Activated CD4-positive, alpha-beta T cell treated with anti-CD3 and anti-CD28 coated beads, Interleukin-10, Interleukin-2, amounts not matched to agents 100 ng/mL and 50 ng/mL, durations not matched to agents 16 hours and 8 hours (primary cell): ENCODE measurements around the gene TMA7.
"Not testable (repeated sequence)": the region's sequence is repeated elsewhere in the genome, so short reads cannot be mapped to it uniquely, and the experiment has no call there.

Source experiments
- DNase-seq: peaks from one replicate; pipeline ENCODE4 v3.0.0-alpha.2; 2020

TMA7 gene

DNA sequence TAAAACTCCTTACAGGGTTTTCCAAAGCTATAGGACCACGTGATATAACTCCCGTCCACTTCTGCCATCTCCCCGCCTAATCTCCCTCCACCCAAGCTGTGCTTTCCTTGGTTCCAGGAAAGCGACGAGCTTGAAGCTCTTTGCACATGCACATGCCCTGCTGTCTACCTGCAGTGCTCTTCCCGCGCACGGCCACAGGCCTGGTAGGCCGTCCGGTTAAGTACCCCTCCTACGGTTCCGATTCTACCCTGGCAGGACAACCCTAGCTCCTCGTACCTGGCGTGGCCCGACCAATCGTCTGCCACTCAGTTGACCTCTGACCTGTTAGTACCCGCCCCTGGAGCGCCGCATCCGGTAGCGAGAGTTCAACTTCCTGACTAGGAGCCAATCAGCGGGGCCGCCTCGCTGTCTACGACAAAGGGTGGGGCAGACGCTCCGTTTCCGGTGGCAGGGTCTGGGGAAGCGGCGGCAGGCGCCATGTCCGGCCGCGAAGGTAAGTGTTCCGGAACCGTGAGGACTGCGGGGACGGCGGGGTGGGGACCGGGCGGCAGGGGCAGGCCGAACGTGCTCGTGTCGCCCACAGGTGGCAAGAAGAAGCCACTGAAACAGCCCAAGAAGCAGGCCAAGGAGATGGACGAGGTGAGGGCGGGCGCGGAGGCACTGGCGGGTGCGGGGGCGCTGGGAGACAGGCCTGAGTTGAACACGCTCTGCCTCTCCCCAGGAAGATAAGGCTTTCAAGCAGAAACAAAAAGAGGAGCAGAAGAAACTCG lies at the start of gene TMA7, which contains the start of gene CCDC51:
TMA7 (plus strand) TSS at position 438 of the 770 bp plus-strand sequence; CDS start at position 478, 40 bp downstream.
CCDC51 (minus strand) TSS at position 300 of the 770 bp plus-strand sequence. CDS start 4,991 bp downstream, outside the sequence.
- DNase-seq: peak; percentile 99

DNA sequence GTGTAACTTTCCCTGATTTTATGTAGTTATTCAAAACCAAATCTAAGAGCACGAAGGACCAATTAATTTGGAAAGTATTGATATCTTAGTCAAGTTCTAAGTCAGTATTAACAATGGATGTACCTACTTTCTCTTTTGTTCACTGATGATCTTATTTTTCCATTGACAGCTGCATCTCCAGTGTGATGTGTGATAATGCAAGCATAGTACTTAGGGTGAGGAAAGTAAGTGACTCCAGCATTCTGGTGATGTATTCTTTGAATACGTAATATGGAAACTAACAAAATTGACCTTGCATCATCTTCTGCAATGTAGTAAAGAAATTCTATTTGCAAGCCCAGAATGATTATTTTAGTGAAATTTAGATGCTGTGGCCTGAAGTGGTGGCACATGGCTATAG lies 45.7 kb upstream of the TMA7 start:
- DNase-seq: peak; percentile 47

DNA sequence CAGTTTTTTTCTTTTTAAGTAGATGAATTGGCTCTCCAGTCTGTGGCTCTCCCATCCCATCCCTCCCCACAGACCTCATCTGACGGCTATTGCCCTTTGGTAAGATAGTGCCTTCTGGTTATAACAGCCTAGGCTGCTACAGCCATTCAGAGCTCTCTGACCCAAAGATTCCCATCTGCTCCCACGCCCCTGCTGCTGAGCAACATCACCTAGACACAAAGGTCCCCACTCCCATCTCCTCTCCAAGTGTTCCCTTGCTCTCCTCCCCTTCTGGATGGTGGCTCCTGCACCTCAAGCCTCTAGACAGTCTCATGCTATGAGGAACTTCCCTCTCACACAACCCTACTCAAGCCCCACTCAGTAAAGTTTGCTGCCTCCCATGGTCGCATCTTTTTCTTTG lies 44.3 kb upstream of the TMA7 start:
- no peak for DNase-seq

DNA sequence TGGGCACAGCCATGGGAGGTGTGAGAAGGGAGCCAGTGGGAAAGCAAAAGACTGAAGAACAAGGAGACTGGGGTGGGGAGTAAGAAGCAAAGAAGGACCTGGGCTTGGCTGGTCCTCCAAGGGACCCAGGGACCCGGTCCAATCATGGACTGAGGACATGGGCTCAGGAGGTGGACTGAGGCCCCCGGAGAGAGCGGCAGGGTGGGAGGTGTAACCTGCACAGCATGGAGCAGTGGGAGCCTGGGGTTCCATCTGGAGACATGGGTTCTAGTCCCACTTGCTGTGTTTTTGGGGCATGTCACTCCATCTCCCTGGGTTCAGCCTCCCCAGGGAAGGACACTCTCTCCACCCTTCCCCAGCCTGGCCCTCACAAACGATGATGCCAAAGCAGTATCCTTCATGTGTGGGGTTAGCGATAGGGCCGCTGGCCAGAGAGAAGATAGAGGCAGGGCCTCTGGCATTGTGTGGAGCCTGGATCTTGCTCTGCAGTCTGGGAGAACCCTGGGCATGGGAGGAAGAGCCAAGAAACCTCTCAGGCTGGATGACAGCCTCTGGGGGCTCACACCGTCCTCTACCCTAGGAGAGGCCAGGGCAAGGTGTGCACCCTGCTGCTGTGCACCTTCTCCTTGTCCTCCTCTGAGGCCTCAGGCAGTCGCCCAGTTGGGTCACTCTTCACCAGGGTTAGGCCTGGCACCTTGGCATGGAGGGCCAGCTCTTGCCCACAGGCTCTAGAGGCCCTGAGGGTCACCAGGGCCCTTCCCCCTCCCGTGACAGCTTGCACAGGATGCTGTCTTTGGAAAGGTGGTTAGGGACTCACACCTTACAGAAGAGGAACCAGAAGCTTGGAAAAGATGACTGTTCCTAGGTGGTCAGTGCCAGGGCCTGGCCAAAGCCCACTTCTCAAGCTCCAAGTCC lies 42.0 kb upstream of the TMA7 start:
- DNase-seq: no peak

DNA sequence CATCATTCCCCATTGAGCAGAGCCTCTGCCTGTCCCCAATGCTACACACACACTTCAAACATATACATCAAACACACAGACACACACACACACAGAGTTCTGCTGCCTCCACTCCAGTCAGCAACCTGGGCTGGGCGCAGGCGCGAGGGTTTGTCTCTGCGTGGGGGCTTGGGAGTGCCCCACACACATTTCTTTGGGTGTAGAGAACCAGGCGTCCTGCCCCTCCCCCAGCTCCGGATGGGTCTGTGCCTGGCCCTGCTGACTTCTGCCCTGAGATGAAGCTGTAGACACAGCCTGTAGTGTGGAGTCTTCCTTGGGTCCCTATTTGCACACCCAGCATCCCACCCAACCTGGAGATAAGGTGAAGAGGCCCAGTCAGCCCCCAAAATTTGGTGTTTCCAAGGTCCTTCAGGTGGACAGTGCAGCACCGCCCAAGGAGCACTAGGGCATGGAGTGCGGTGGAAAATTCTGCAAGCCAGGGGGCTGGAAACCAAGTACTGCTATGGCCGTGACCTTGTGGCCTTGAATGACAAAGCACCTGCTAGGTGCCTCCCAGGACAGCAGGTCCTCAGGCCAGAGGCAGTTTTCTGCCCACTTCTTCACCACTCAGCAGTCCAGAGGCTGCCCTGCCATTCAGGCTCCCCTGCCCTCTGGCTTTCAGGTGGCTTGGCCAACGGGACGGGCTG lies 41.2 kb upstream of the TMA7 start:
- no peak for DNase-seq

DNA sequence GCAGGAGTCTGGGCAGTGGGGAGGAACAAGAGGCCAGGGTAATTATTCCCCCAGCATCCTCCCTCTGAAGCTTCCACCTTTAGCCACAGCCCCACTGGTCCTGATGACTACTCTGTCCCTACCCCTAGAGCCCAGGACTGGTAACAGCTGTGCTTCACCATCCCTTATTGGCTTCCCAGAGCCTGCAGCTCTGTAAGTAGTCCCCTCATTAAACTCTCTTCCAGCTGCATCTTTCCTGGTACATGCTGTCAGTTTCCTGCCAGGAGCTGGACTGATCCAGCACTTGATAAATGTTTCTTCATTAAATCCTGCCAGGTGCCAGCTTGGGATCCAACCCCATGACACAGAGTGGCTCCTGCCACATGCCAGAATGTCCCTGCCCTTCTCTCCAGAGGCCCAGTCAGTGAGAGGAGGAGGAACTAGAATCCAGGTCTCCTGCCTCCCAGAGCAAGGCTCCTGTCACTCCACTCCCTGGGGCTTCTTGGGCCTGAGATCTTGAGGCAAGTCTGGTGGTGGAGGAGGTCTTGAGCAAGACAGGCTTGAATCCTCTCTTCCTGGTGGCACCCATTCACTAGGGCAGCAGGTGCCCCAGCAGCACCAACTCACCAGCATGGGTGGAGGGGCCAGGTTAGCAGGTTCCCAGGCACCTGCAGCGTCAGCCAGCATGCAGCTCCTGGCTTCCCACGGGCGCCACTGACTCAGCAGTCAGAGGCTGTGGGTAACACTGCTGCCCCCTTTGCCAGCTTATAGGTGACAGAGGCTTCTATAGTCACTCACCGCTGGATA lies 40.5 kb upstream of the TMA7 start:
- no peak for DNase-seq

DNA sequence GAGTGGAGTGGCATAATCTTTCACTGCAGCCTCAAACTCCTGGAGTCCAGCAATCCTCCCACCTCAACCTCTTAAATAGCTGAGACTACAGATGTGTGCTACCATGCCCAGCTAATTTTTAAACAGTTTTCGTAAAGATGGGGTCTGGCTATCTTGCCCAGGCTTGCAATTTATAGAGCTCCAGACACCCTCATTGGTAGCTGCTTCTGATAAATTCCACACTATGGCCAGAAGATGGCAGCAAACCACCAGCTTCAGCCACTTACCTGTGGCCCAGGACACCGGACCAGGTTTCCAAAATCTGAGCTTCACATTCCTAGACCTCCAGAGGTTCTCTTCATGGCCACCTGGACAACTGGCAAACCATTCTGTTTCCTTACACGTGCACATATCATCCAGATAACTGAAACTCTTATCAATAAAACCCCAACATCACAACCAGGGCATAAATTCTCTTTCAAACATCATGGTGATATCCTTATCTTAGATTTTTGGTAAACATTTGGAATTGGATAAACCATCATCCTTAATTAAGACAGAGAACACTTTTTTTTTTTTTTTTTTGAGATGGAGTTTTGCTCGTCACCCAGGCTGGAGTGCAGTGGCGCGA lies 39.1 kb upstream of the TMA7 start:
- peak; percentile 79 for DNase-seq

DNA sequence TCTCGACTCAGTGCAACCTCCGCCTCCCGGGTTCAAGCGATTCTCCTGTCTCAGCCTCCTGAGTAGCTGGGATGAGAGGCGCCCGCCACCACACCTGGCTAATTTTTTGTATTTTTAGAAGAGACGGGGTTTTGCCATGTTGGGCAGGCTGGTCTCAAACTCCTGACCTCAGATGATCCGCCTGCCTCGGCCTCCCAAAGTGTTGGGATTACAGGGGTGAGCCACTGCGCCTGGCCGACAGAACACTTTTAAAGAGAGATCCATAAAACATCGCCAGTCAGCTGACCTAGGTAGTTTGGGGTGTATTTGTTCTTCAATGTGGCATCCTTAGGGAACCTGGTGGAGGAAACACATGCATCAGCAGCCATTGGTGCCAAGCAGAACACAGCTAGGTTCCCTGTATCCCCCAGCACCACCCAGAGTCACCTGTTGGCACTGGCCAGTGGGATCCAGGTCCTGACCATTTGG lies 38.6 kb upstream of the TMA7 start:
- DNase-seq: not testable (repeated sequence)

DNA sequence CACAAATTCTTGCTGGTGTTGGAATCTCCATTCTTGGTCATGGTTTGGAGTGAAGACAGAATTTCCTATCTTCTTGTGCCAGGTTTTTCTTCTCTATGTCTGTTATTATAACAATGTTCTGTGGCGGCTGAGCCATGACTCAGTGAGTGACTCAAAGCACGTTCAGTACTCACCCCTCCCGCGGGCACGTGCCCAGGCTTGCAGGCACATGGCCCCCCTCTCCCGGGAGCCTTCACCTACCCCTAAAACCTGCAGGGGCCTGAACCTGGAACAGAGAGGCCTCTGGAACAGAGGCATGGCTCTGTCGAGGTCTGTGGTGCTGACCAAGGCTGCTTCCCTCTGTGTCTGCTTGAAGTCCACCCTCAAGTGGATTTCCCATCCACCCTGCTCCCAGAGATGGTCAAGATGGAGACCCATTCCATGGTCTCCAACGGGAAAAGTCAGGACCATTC lies 37.8 kb upstream of the TMA7 start:
- no peak for DNase-seq

DNA sequence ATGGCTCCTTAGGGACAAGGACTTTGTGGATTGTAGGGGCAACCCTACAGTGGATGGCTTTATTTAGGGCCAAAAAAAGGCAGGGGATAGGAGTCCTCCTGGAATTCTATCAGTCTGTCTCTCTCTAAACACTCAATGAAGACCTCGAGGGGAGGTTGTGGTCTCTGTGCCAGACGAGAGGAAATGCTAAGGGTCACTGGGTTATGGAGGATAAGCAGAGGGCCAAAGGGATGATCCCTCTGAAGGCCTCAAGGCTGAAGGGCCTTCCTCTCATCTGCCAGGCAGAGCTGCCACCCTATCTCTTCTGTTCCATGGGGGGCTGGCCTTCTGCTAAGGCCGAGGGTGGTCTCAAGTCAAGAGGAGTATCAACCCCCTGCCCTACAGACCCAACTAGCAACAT lies 37.1 kb upstream of the TMA7 start:
- DNase-seq: no peak

DNA sequence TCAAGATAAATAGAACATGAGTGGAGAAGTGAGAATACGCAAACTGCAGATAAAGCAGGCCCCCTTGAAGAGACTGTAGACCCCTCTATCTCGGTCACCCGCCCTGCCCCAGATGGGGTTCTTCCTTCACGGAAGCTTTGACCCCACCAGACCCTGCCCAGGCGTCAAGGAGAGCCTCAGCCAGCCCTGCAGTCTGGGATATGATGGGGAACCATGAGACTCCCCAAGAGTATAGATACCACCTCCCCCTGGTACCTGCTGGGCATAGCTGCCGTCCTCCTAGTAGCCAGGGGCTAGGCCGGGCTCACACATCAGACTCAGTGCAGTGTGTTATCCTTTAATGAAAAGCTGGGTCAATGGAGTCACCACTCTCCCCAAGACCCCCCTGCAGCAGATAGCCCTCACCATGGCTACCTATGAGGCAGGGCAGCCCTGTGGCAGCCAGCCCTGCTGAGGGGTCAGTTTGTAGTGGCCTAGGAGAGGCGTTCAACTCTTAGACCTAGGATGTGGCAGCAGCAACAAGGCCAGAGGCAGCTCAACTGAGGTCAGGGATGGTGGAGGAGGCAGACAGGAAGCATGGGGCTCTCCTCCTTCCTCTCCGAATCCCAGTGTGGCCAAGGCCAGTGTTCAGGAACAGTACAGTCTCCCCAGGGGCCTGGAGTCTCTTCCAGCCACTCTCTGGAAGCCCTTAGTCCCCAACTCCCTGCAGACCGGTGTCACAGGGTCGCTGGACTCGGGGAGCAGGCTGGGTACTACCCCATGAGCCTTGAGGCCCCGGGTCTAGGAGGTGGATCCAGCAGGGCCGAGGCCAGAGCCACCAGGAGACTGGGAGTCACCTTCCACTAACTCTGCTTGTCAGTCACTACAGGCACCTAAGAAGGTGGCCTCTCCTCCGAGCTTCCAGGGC lies 36.3 kb upstream of the TMA7 start:
- DNase-seq: no peak

DNA sequence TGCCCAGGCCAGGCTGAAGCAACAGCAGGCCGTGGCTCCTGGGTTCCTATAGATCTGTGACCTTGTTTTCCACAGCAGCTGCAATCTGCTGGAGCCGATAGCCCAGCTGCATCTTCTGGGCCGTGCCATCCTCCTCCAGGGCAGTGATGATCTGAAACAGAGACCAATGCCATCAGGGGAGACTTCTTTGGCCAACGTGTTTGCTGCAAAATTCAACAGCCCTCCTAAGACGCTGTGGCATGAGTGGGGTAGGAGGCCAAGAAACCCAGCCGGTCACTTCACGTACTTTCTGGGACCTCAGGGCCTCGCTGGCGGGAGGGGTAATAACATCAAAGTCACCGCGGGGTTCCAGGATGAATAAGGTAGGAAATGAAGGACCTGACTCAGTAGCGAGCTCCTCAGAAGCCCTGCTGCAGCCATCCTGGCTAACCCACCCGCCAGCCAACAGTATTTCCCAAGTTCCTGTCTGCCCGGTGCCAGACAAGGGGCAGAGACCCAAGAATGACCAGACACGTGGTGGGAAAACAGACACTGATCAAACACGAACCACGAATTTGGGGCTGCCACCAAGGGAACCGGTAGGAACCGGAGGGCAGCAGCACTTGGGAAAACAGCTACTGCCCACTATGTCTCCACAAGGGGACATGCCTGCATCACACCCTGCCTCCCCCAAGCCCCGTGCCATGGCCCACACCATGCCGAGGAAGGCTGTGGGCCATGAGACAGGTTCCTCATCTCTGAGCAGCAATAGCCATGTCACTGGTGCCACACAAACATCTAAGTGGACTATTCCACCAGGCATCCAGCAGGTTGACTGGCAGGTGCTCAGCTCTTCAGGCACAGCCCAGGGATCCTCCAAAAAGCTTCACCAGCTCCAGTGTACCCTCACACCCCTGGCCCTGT lies 35.4 kb upstream of the TMA7 start:
- DNase-seq: no peak

DNA sequence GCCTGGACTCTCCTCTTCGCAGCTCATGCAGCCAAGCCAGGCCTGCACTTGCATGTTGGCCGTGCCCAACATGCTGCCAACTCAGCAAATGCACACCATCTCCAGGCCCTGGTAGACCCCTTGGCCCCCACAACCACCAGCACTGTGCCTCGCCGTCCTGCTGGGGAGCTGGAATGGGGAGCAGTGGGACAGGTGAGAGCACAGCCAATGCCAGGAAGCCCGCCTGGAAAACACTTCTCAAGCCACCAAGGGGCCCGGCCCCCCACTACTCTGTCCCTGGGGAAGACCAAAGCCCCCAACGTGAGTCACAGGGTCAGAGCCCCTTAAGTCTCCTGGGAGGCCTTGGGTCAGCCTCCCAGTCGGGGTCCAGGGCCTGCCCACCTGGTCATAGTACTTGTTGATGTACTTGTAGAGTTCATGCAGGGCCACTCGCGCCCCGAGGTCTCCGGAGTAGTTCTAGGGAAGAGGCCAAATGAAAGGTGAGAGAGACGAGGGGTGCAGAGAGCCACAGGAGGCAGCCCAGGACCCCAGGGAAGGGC lies 34.6 kb upstream of the TMA7 start:
- no peak for DNase-seq

DNA sequence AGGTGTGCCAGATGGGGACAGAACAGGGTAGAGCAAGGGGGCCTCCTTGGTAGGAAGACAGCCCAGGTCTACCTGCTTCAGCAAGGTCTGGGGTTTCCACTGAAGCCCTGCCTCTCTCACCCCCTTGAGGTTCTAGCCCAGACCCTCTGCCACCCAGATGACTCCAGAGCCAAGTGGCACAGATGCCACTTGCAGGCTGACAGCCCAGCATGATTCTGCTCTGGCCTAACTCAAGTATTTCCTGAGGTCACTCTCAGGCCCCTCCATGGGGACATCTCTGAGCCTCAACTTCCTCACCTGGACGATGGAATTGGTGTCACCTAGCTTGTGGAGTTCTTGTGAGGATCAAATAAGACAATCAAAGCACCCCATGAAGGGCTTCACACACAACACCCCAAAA lies 34.1 kb upstream of the TMA7 start:
- no peak for DNase-seq

DNA sequence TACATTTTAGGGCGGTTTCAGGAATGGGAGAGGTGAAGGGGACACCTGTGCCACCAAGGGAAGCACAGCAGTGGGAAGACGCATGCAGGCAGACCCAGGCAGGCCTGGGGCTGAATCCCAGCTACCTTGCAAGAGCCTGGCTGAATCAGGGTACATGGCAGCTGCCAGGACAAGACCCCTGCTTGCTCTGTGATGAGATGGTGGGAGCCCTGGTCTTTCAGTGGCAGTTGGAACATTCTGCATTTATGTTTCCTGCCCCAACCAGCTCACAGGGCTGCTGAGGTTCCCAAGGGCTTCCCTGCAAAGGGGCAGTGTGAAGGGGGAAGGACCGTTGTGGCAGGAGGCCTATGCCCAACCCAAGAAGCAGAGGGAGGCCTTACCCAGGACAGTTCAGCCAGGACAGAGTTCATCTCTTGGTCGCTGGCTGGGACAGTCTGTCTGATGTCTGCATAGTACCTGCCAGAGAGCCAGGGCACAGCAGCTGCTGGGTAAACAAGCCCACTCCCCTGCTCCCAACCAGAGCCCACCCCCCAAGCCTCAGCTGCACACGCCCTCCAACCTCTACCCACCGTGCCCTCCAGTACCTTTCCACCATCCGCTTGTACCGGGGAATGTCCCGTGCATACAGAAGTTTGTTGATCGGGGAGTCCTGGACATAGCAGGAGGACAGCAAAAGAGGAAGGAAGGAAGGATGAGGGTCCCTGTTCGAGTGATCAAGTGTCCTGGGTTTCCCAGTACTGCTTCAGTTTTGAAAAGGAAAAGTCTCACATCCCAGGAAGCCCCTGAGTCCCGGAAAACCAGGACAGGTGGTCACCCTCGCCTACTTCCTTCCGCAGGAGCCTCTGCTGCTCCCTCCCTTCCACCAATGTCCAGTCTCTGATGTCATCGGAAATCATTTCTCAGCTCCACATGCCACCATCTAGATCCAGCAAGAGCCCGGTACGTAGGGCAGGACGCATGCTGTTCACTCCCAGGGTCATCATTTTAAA lies 33.3 kb upstream of the TMA7 start:
- DNase-seq: no peak

DNA sequence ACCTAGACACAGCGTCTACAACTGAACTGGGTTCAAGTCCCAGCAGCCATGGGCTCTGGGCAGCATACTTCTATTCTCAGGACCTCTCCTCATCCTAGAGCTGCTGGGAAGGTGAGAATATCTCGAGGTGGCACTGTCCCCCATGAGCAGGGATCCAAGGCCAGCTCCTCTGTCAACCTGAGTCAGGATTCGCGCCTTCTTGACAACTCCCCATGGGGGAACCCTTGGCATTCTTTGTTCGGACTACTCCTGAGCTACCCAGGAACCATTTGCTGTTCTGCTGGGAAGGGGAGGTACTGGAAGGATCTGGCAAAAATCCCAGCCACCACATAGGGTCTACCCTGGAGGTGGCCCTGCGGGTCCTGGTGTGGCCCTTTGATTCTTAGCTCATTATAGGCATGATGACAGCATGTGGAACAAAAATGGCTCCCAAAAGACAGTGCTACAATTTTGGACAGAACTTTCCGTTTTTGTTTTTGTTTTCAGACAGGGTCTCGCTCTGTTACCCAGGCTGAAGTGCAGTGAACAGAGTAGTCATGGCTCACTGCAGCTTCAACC lies 32.4 kb upstream of the TMA7 start:
- no peak for DNase-seq

DNA sequence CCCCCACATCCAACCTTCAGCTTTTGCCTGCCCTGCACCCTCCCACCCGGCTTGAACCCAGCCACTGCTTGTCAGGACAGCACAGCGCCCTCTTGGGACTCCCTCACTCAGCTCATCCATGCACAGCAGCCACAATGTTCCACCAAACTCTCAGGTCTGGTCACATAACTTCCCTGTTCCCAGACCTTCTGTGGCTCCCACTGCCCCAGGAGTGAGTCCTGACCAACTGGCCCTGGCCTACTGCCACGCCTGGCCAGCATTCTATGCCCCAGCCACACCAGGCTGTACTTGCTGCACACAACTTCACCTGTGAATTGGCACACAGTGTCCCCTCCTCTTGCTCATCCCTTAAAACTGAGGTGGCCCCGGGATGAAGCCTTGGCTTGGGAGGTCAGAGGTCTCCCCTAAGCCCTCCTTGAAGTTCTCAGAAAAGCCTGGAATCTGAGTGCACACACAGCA lies 31.2 kb upstream of the TMA7 start:
- no peak for DNase-seq
